ENCODE measurements around the gene SLC9A6. TPM values are rescaled to one million over a fixed set of nuclear protein-coding genes. Genes with fewer than 3 reads are reported as not detected.

Gene SLC9A6
- total RNA-seq, 1 donor from 2014 or later, result 19.0 TPM

DNA sequence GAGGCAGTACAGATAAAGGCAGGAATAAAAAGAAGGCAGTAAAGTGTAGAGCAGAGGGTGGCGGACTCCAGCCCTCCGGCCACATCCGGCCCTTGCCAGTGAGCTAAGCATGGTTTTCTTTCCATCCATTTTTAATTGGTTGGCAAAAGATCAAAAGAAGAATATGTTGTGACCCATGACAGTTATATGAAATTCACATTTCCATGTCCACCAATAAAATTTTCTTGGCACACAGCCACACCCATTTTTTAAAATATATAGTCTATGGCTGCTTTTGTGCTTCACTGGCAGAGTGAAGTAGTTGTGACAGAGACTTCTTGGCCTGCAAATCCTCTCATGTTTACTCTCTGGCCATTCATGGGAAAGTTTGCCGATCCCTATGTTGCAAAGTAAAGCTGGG is 29.8 kb downstream of the SLC9A6 start:
- no peak overlapping the region for H3K27ac Mint-ChIP-seq (ENCODE audit: unreplicated experiment)
- H3K27me3 Mint-ChIP-seq (ENCODE audit: low read depth), result no peaks in the 10 kb centered on the region
- no peak overlapping the region for H3K4me3 Mint-ChIP-seq (ENCODE audit: unreplicated experiment)
- no peaks in the 10 kb centered on the region for H3K4me1 Mint-ChIP-seq (ENCODE audit: low read depth)
- H3K36me3 Mint-ChIP-seq (ENCODE audit: low read depth), result peaks cover 3% of the 10 kb centered on the region
- DNase-seq (ENCODE audit: low spot score), result no peak
- TF ChIP-seq, protein P1, sequence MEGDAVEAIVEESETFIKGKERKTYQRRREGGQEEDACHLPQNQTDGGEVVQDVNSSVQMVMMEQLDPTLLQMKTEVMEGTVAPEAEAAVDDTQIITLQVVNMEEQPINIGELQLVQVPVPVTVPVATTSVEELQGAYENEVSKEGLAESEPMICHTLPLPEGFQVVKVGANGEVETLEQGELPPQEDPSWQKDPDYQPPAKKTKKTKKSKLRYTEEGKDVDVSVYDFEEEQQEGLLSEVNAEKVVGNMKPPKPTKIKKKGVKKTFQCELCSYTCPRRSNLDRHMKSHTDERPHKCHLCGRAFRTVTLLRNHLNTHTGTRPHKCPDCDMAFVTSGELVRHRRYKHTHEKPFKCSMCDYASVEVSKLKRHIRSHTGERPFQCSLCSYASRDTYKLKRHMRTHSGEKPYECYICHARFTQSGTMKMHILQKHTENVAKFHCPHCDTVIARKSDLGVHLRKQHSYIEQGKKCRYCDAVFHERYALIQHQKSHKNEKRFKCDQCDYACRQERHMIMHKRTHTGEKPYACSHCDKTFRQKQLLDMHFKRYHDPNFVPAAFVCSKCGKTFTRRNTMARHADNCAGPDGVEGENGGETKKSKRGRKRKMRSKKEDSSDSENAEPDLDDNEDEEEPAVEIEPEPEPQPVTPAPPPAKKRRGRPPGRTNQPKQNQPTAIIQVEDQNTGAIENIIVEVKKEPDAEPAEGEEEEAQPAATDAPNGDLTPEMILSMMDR (IDR thresholded peaks at IDR 0.05), result no peak
- H3K9me3 Mint-ChIP-seq (ENCODE audit: low read depth), result no peaks in the 10 kb centered on the region

DNA sequence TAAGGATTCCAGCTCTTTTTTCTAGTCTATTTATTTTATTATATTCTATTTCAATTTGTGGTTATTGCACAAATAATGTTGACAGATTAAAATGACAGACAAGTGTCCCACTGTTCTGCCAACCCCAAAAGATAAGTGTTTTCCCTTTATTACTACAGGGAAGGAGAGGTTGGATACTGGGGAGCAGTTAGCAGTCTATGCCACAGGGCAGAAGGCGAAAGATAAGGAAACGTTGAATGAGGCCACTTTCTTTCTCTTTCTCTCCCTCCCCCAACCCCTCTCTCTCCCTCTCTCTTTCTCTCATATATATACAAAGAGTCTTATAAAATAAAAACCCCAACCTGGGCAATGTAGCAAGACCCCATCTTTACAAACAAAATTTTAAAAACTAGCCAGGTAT is 31.6 kb downstream of the SLC9A6 start:
- no peak for DNase-seq (ENCODE audit: low spot score)
- peaks cover 2% of the 10 kb centered on the region for H3K36me3 Mint-ChIP-seq (ENCODE audit: low read depth)
- no peaks in the 10 kb centered on the region for H3K4me1 Mint-ChIP-seq (ENCODE audit: low read depth)
- no peaks in the 10 kb centered on the region for H3K9me3 Mint-ChIP-seq (ENCODE audit: low read depth)
- H3K27me3 Mint-ChIP-seq (ENCODE audit: low read depth), result no peaks in the 10 kb centered on the region
- TF ChIP-seq, protein P1 (IDR thresholded peaks at IDR 0.05), result no peak
- H3K27ac Mint-ChIP-seq (ENCODE audit: unreplicated experiment), result no peak overlapping the region
- no peak overlapping the region for H3K4me3 Mint-ChIP-seq (ENCODE audit: unreplicated experiment)

DNA sequence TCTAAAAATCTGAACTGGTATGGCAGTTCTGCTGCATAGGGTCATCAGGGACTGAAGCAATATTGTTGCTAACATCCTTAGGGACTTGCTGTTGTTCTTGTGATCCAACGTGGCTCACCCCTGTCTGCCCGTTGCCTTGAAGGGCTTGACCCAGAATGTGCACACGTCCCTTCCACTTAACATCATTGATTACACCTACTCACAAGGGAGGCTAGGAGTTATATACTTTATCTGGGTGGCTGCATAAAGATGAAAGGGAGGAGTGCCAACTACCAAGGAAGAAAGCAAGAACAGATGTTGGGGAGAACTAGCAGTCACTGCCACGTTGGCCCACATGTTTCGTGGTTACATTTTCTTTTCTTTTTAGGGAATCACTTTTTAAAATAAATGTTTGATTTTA is 34.0 kb downstream of the SLC9A6 start:
- H3K4me1 Mint-ChIP-seq (ENCODE audit: low read depth), result no peaks in the 10 kb centered on the region
- DNase-seq (ENCODE audit: low spot score), result no peak
- H3K36me3 Mint-ChIP-seq (ENCODE audit: low read depth), result peaks cover 2% of the 10 kb centered on the region
- H3K27ac Mint-ChIP-seq (ENCODE audit: unreplicated experiment), result no peak overlapping the region
- TF ChIP-seq, protein P1 (IDR thresholded peaks at IDR 0.05), result no peak
- no peak overlapping the region for H3K4me3 Mint-ChIP-seq (ENCODE audit: unreplicated experiment)
- H3K9me3 Mint-ChIP-seq (ENCODE audit: low read depth), result no peaks in the 10 kb centered on the region
- no peaks in the 10 kb centered on the region for H3K27me3 Mint-ChIP-seq (ENCODE audit: low read depth)

DNA sequence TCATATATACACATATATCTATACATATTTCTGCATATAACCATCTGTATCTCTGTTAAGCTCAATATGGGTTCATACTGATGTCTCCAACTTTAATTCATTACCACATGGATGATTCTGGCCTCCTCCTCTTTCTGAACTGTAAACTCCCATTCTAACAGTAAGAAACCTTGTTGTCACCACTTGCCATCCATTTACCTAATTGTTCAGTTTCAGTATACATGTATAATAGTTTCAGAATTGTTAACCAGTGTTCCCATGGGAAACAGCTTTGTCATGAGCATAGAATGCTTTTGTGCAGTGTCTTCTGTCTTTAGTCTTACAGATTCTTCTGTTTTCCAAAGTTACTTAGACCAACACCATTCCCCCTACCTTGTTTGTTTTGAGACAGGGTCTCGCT is 35.9 kb downstream of the SLC9A6 start:
- no peaks in the 10 kb centered on the region for H3K4me1 Mint-ChIP-seq (ENCODE audit: low read depth)
- no peak for DNase-seq (ENCODE audit: low spot score)
- no peaks in the 10 kb centered on the region for H3K9me3 Mint-ChIP-seq (ENCODE audit: low read depth)
- H3K36me3 Mint-ChIP-seq (ENCODE audit: low read depth), result peaks cover 2% of the 10 kb centered on the region
- H3K27ac Mint-ChIP-seq (ENCODE audit: unreplicated experiment), result no peak overlapping the region
- TF ChIP-seq, protein P1 (IDR thresholded peaks at IDR 0.05), result no peak
- H3K27me3 Mint-ChIP-seq (ENCODE audit: low read depth), result no peaks in the 10 kb centered on the region
- no peak overlapping the region for H3K4me3 Mint-ChIP-seq (ENCODE audit: unreplicated experiment)

DNA sequence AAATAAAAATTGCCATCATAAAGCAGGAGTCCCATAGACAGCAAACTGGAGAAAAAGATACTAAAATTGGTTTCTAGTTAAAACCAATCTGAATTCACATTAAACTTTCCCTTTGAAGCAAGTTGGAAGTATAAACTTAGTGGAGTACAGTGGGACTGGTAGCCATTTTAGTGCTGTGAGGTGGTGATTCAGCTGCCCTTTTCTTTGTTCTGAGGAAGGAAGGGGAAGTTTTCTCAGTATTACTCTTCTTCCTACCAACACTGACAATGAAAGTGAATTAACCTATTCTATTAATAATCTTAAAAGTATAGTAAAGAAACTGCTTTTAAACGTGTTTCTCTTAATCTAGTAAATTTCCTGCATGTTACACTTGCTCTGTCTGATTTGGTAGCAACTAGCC is 36.7 kb downstream of the SLC9A6 start:
- no peak overlapping the region for H3K27ac Mint-ChIP-seq (ENCODE audit: unreplicated experiment)
- H3K4me3 Mint-ChIP-seq (ENCODE audit: unreplicated experiment), result no peak overlapping the region
- H3K9me3 Mint-ChIP-seq (ENCODE audit: low read depth), result no peaks in the 10 kb centered on the region
- H3K36me3 Mint-ChIP-seq (ENCODE audit: low read depth), result peaks cover 2% of the 10 kb centered on the region
- DNase-seq (ENCODE audit: low spot score), result no peak
- TF ChIP-seq, protein P1 (IDR thresholded peaks at IDR 0.05), result no peak
- no peaks in the 10 kb centered on the region for H3K27me3 Mint-ChIP-seq (ENCODE audit: low read depth)
- no peaks in the 10 kb centered on the region for H3K4me1 Mint-ChIP-seq (ENCODE audit: low read depth)
